Activated CD4-positive, alpha-beta T cell treated with anti-CD3 and anti-CD28 coated beads, Interleukin-2, amount 10 ng/mL, durations not matched to agents 7 days and 5 days (primary cell): Measurements from ENCODE around the gene APMAP. TPM values are rescaled to one million over a fixed set of nuclear protein-coding genes. Genes with fewer than 3 reads are reported as not detected.

Source experiments
- CTCF ChIA-PET: fragments of 350-600 bp; sonication (Branson Sonifier 250); formaldehyde crosslinking; loops from one replicate; lab custom pipeline; 2021; ENCODE audit warnings: antibody characterized with exemption; lab: Charles Lee
- POLR2A ChIA-PET: fragments of 350-600 bp; sonication (Branson Sonifier 250); formaldehyde crosslinking; loops from one replicate; lab custom pipeline; 2021; ENCODE audit warnings: antibody characterized with exemption; lab: Charles Lee
- DNase-seq: peaks from one replicate; pipeline ENCODE4 v3.0.0-alpha.2; 2020
- H3K27ac Mint-ChIP-seq: one replicate; pipeline ENCODE4 v1.8.0; 2021; ENCODE audit warnings: mild to moderate bottlenecking, moderate library complexity, mixed read lengths
- H3K27me3 Mint-ChIP-seq: one replicate; pipeline ENCODE4 v1.8.0; 2021; ENCODE audit warnings: mixed read lengths
- H3K36me3 Mint-ChIP-seq: one replicate; pipeline ENCODE4 v1.8.0; 2021; ENCODE audit warnings: low read depth, mixed read lengths
- H3K4me1 Mint-ChIP-seq: one replicate; pipeline ENCODE4 v1.8.0; 2021; ENCODE audit warnings: mixed read lengths
- H3K4me3 Mint-ChIP-seq: one replicate; pipeline ENCODE4 v1.8.0; 2021; ENCODE audit warnings: mild to moderate bottlenecking, moderate library complexity, mixed read lengths
- H3K9me3 Mint-ChIP-seq: one replicate; pipeline ENCODE4 v1.8.0; 2021; ENCODE audit warnings: mixed read lengths
- total RNA-seq, 2 experiments: library from RNA; stranded (reverse); gene quantifications; one replicate each; pipeline ENCODE4 v1.2.3, GENCODE V29; 2021

Gene APMAP
- total RNA-seq, 2 experiments from 2014 or later: 38.7 to 41.3 TPM

- peaks cover 46% of the 10 kb centered on the region for H3K36me3 Mint-ChIP-seq
- no peaks in the 10 kb centered on the region for H3K9me3 Mint-ChIP-seq
- no peaks in the 10 kb centered on the region for H3K27me3 Mint-ChIP-seq
- no peak overlapping the region for H3K4me3 Mint-ChIP-seq
- peaks cover 6% of the 10 kb centered on the region for H3K4me1 Mint-ChIP-seq
- POLR2A ChIA-PET: interaction anchor here (0.6 kb wide), 1 partner anchor 9 kb away, joined by 5 read pairs; no protein-coding TSS in a partner anchor
- H3K27ac Mint-ChIP-seq: peak overlapping the region; percentile 63
- CTCF ChIA-PET: interaction anchor here (0.6 to 1.5 kb wide), 4 partner anchors 9 to 271 kb away, joined by 3 to 5 read pairs (median 4); no protein-coding TSS in a partner anchor
- no peak for DNase-seq
These were observed 28.7 kb downstream of the APMAP start for GRCh38 chr20:24963672-24964505.

GRCh38 chr20:24962510-24962909 is 30.0 kb downstream of the APMAP start:
- ChIA-PET CTCF (no interaction called here), POLR2A (no interaction called here)
- Mint-ChIP-seq H3K27me3 (no peaks in the 10 kb centered on the region), H3K4me3 (no peak overlapping the region), H3K27ac (peak overlapping the region; percentile 6), H3K4me1 (peaks cover 6% of the 10 kb centered on the region), H3K36me3 (peaks cover 36% of the 10 kb centered on the region), H3K9me3 (no peaks in the 10 kb centered on the region)
- DNase-seq: no peak

GRCh38 chr20:24962182-24962492 is 30.4 kb downstream of the APMAP start:
- CTCF ChIA-PET: interaction anchor here (1.4 kb wide), 1 partner anchor 44 kb away, joined by 3 read pairs; no protein-coding TSS in a partner anchor
- Mint-ChIP-seq H3K9me3 (no peaks in the 10 kb centered on the region), H3K27ac (peak overlapping the region; percentile 76)

GRCh38 chr20:24961384-24962181 is 31.0 kb downstream of the APMAP start:
- no peak for DNase-seq
- no peaks in the 10 kb centered on the region for H3K27me3 Mint-ChIP-seq
- H3K4me3 Mint-ChIP-seq: no peak overlapping the region
- H3K27ac Mint-ChIP-seq: peak overlapping the region; percentile 76
- no peaks in the 10 kb centered on the region for H3K9me3 Mint-ChIP-seq
- POLR2A ChIA-PET: no interaction called here
- peaks cover 33% of the 10 kb centered on the region for H3K36me3 Mint-ChIP-seq
- H3K4me1 Mint-ChIP-seq: peaks cover 6% of the 10 kb centered on the region
- CTCF ChIA-PET: interaction anchor here (0.9 to 1.4 kb wide), 4 partner anchors 11 to 44 kb away, joined by 3 to 4 read pairs (median 3); partner anchors contain the start of gene CST7

More at GRCh38 chr20:24962182-24962492, 30.4 kb downstream of the APMAP start:
- no peak overlapping the region for H3K4me3 Mint-ChIP-seq
- DNase-seq: no peak
- POLR2A ChIA-PET: no interaction called here
- H3K4me1 Mint-ChIP-seq: peaks cover 6% of the 10 kb centered on the region
- no peaks in the 10 kb centered on the region for H3K27me3 Mint-ChIP-seq
- H3K36me3 Mint-ChIP-seq: peaks cover 33% of the 10 kb centered on the region

- POLR2A ChIA-PET: no interaction called here
- H3K9me3 Mint-ChIP-seq: no peaks in the 10 kb centered on the region
- CTCF ChIA-PET: interaction anchor here (0.9 to 1.4 kb wide), 4 partner anchors 11 to 43 kb away, joined by 3 to 4 read pairs (median 3); partner anchors contain the start of gene CST7
These were observed 31.7 kb downstream of the APMAP start for GRCh38 chr20:24960861-24961260.

GRCh38 chr20:24960302-24960801 is 32.2 kb downstream of the APMAP start:
- POLR2A ChIA-PET: no interaction called here
- no peaks in the 10 kb centered on the region for H3K9me3 Mint-ChIP-seq
- peak; percentile 4 for DNase-seq
- H3K27ac Mint-ChIP-seq: no peak overlapping the region
- CTCF ChIA-PET: interaction anchor here (1.0 to 1.3 kb wide), 2 partner anchors 10 to 22 kb away, joined by 3 read pairs; no protein-coding TSS in a partner anchor
- no peak overlapping the region for H3K4me3 Mint-ChIP-seq
- H3K36me3 Mint-ChIP-seq: peaks cover 25% of the 10 kb centered on the region
- peaks cover 17% of the 10 kb centered on the region for H3K4me1 Mint-ChIP-seq
- no peaks in the 10 kb centered on the region for H3K27me3 Mint-ChIP-seq

More at GRCh38 chr20:24960861-24961260, 31.7 kb downstream of the APMAP start:
- peak overlapping the region; percentile 51 for H3K27ac Mint-ChIP-seq
- H3K27me3 Mint-ChIP-seq: no peaks in the 10 kb centered on the region
- peaks cover 29% of the 10 kb centered on the region for H3K36me3 Mint-ChIP-seq
- peaks cover 12% of the 10 kb centered on the region for H3K4me1 Mint-ChIP-seq
- no peak for DNase-seq
- no peak overlapping the region for H3K4me3 Mint-ChIP-seq

- Mint-ChIP-seq H3K4me3 (no peak overlapping the region), H3K4me1 (peaks cover 22% of the 10 kb centered on the region), H3K27ac (no peak overlapping the region), H3K9me3 (no peaks in the 10 kb centered on the region), H3K36me3 (peaks cover 25% of the 10 kb centered on the region), H3K27me3 (no peaks in the 10 kb centered on the region)
- peak; percentile 4 for DNase-seq
- ChIA-PET POLR2A (no interaction called here), CTCF (interaction anchor here (1.3 kb wide), 1 partner anchor 9 kb away, joined by 3 read pairs; no protein-coding TSS in a partner anchor)
These were observed 32.8 kb downstream of the APMAP start for GRCh38 chr20:24959591-24960301.

- no peak overlapping the region for H3K27ac Mint-ChIP-seq
- no peak overlapping the region for H3K4me3 Mint-ChIP-seq
- POLR2A ChIA-PET: no interaction called here
- H3K27me3 Mint-ChIP-seq: no peaks in the 10 kb centered on the region
- peaks cover 26% of the 10 kb centered on the region for H3K36me3 Mint-ChIP-seq
- H3K4me1 Mint-ChIP-seq: peaks cover 31% of the 10 kb centered on the region
- peak; percentile 4 for DNase-seq
- H3K9me3 Mint-ChIP-seq: no peaks in the 10 kb centered on the region
- CTCF ChIA-PET: no interaction called here
These were observed 33.8 kb downstream of the APMAP start for GRCh38 chr20:24958506-24959385.

- peak overlapping the region; percentile 41 for H3K27ac Mint-ChIP-seq
- ChIA-PET POLR2A (no interaction called here), CTCF (interaction anchor here (0.6 kb wide), 1 partner anchor 70 kb away, joined by 3 read pairs; no protein-coding TSS in a partner anchor)
- H3K27me3 Mint-ChIP-seq: no peaks in the 10 kb centered on the region
- peaks cover 21% of the 10 kb centered on the region for H3K36me3 Mint-ChIP-seq
- H3K4me3 Mint-ChIP-seq: no peak overlapping the region
- peaks cover 40% of the 10 kb centered on the region for H3K4me1 Mint-ChIP-seq
- H3K9me3 Mint-ChIP-seq: no peaks in the 10 kb centered on the region
- peak; percentile 3 for DNase-seq
These were observed 35.1 kb downstream of the APMAP start for GRCh38 chr20:24957326-24958016.

- ChIA-PET CTCF (interaction anchor here (1.1 kb wide), 1 partner anchor 340 kb away, joined by 6 read pairs; no protein-coding TSS in a partner anchor), POLR2A (no interaction called here)
- no peaks in the 10 kb centered on the region for H3K9me3 Mint-ChIP-seq
- peak; percentile 5 for DNase-seq
- H3K4me1 Mint-ChIP-seq: peaks cover 49% of the 10 kb centered on the region
- no peak overlapping the region for H3K4me3 Mint-ChIP-seq
- H3K27ac Mint-ChIP-seq: peak overlapping the region; percentile 88
- peaks cover 14% of the 10 kb centered on the region for H3K36me3 Mint-ChIP-seq
- no peaks in the 10 kb centered on the region for H3K27me3 Mint-ChIP-seq
These were observed 36.3 kb downstream of the APMAP start for GRCh38 chr20:24956001-24956841.
